ENCODE measurements around the gene YARS1.

The YARS1 gene

GRCh38 chr1:32775640-32776337 is 41.4 kb downstream of the YARS1 start:
- DNase-seq, result no peak

GRCh38 chr1:32774950-32775634 is 42.1 kb downstream of the YARS1 start:
- DNase-seq, result no peak

- DNase-seq, result no peak
Measured at GRCh38 chr1:32774464-32774808, 42.7 kb downstream of the YARS1 start.

- no peak for DNase-seq
Measured at GRCh38 chr1:32773764-32774463, 43.2 kb downstream of the YARS1 start.

- DNase-seq, result peak; percentile 45 to 76 (median 56)
Measured at GRCh38 chr1:32773018-32773763, 44.0 kb downstream of the YARS1 start.

- DNase-seq, result no peak
Measured at GRCh38 chr1:32772281-32773017, 44.7 kb downstream of the YARS1 start.

- DNase-seq, result no peak
Measured at GRCh38 chr1:32771561-32772280, 45.4 kb downstream of the YARS1 start.

GRCh38 chr1:32770741-32771548 is 46.2 kb downstream of the YARS1 start:
- DNase-seq, result no peak

- DNase-seq, result no peak
Measured at GRCh38 chr1:32770221-32770731, 46.9 kb downstream of the YARS1 start.

GRCh38 chr1:32769524-32770220 is 47.5 kb downstream of the YARS1 start:
- DNase-seq, result no peak

- no peak for DNase-seq
Measured at GRCh38 chr1:32768110-32768850, 48.9 kb downstream of the YARS1 start.

- no peak for DNase-seq
Measured at GRCh38 chr1:32767641-32768040, 49.5 kb downstream of the YARS1 start.

- DNase-seq, result no peak
Measured at GRCh38 chr1:32767156-32767555, 50.0 kb downstream of the YARS1 start.

- no peak for DNase-seq
Measured at GRCh38 chr1:32766328-32766972, 50.7 kb downstream of the YARS1 start.

- DNase-seq, result no peak
Measured at GRCh38 chr1:32765570-32766327, 51.4 kb downstream of the YARS1 start.

GRCh38 chr1:32764826-32765569 is 52.2 kb downstream of the YARS1 start:
- DNase-seq, result no peak

- DNase-seq, result no peak
Measured at GRCh38 chr1:32763221-32763620, 53.9 kb downstream of the YARS1 start.

Data from T-helper 2 cell (primary cell).